Measurements from ENCODE around the gene PIK3C2A.

DNA sequence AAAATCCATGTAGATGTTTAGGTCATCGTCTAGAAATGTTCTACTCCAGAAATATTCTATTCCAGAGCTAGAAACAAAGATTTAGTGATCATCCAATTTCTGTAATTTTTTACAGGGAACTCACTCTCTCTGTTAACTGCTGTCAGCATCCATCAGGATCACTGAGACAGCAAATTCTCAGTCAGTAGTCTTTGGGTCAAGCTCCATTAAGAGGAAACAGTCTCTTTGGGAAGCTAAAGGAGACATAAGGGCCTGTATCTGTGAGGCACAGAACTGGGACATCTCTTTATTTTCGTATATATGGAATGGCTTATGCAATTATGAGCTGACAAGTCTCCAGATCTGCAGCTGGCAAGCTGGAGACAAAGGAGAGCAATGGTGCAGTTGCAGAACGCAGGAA lies 48.3 kb downstream of the PIK3C2A start:
- TF ChIP-seq, protein P1, sequence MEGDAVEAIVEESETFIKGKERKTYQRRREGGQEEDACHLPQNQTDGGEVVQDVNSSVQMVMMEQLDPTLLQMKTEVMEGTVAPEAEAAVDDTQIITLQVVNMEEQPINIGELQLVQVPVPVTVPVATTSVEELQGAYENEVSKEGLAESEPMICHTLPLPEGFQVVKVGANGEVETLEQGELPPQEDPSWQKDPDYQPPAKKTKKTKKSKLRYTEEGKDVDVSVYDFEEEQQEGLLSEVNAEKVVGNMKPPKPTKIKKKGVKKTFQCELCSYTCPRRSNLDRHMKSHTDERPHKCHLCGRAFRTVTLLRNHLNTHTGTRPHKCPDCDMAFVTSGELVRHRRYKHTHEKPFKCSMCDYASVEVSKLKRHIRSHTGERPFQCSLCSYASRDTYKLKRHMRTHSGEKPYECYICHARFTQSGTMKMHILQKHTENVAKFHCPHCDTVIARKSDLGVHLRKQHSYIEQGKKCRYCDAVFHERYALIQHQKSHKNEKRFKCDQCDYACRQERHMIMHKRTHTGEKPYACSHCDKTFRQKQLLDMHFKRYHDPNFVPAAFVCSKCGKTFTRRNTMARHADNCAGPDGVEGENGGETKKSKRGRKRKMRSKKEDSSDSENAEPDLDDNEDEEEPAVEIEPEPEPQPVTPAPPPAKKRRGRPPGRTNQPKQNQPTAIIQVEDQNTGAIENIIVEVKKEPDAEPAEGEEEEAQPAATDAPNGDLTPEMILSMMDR (IDR thresholded peaks at IDR 0.05; ENCODE audit: insufficient read depth, low read length, poor library complexity, severe bottlenecking) = no peak
- no peak for TF ChIP-seq EZH2phosphoT487 (conservative IDR thresholded peaks at IDR 0.05; ENCODE audit: low read length)
